Dermis blood vessel endothelial cell (primary cell): ENCODE measurements around the gene RASIP1. TPM values are rescaled to one million over a fixed set of nuclear protein-coding genes. Genes with fewer than 3 reads are reported as not detected.
"Not testable (repeated sequence)": the region's sequence is repeated elsewhere in the genome, so short reads cannot be mapped to it uniquely, and the experiment has no call there.

ENCODE experiments used
- DNase-seq: peaks from one replicate; pipeline ENCODE4 v3.0.0; 2010
- total RNA-seq: library from RNA; depleted of rRNA; stranded (reverse); fragments of >200 nt; gene quantifications from 2 replicates; pipeline ENCODE4 v1.2.3, GENCODE V29; 2014

Gene RASIP1
- total RNA-seq, 1 donor from 2014 or later = 130 TPM

DNA sequence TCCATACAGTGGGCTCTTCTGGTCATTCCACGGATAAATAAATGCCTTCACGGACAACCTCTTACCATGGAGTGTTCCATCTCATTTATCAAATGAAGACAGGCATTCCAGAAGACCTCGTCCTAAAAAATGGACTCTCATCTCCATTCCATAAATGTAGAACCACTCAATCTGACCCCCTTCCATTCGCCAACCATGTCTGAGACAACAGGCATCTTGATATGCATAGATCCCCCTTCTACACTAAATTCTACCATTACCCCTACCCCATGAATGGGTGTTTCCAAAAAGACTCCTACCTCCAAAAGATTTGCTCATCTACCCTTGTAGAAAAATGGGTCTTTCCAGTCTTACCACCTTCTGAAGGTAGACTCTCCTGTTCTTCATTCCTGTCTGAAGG, 9.0 kb downstream of the RASIP1 start:
- no peak for DNase-seq

DNA sequence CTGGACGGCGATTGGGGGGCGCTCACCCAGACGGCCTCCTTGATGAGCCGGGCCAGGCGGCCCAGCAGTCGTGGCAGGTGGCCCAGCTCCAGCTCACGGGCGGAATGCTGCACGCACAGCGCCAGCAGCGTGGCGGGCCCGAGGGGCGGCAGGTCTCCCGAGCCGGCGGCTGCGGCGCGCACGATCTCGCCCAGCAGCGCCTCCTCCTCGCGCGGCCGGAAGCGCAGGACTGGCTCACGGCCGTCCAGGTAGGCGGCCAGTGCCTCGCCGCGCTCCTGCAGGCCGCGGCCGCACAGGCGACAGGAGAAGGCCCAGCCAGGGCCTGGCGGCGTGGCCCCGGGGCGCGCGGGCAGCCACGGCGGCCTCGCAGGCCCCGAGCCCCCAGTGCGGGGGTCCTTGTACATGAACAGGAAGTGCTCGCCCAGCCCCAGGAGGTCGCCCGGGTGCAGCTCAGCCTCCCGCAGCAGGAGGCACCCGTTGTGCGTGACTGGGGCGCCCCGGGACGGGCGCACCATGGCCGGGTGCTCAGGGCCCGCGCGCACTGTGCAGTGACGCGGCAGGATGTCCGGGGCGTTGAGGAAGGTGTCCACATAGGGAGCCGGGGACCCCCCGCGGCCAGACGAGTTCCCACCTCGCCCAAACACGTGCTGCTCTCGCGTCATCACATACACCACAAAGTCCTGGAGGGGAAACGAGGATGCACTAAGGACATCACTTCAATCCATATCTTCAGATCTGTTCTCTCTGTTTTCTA, 11.3 kb downstream of the RASIP1 start:
- no peak for DNase-seq

DNA sequence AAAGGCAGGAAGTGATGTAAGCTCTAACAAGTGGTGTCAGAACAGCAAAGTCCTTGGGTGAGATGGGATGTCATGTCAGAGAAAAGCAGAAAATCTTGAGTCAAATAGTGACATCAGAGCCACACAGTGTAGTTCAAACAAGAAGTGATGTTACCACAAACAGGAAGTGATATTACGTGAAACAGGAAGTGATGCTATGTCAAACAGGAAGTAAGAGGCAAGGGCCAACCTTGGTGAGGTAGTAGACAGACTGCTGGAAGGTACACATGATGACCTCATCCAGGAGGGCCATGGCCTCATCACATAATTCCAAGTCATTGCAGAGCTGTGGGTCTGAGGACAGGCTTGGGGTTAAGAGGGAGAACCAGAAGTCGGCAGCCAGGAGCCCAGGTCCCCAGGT, 13.9 kb downstream of the RASIP1 start:
- DNase-seq = peak; percentile 74

DNA sequence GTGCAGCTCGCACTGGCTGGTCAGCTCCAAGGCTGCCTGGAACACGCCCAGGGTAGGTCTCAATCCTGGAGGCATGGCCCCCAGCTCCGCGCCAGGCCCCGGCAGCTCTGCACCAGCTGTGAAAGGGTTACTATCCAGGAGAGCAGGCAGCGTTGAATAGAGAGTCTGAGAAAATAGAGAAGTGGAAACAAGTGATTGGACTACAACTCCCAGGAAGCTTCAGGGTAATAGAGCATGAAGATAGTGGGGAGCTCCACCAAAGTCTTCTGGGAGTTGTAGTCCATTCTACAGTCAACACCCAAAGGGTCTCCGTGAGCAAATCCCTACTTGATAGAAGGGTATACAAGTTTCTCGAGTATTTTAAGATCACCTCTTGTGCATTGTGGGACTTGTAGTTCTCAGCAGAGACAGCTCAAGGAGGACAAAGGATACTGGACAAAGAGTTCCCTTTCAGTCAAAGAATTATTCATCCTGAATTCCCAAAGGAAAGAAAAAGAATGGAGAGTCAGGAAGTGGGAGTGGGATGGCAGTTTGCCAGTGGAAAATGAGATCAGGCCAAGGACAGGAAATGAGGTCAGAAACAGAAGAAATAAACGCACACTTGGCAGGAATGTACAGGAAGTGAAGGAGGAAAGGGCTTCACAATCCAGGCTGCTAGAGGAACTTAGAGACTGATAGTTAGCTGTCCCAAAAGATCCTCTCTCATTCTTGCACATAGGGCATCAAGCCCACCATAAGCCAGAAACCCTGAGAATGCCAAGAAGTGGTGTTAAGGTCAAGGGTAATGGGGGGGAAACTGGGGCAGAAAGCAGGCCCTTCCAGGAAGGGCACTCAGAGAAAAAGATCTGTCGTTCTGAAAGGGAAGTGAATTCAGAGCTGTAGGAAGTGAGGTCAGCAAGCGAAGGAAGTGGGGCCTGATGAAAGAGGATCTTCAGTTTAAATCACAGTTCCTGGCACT, 15.3 kb downstream of the RASIP1 start:
- DNase-seq = peak; percentile 99

DNA sequence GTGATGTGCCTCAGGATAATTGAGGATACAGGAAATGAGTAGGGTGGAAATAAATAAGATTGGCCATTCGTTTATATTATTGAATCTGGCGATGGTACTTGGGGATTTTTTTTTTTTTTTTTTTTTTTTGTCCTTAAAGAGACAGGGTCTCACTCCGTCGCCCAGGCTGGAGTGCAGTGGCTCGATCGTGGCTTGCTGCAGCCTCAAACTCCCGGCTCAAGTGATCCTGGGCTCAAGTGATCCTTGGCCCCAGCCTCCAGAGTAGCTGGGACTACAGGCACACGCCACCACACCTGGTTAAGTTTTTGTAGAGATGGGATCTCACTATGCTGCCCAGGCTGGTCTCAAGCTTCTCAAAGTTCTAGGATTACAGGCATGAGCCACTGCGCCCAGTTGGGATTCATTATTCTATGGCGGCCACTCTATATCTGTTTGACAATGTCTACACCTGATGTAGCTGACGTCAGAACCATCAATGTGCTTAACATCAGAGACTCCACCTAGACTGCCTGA, 18.2 kb downstream of the RASIP1 start:
- DNase-seq = no peak

DNA sequence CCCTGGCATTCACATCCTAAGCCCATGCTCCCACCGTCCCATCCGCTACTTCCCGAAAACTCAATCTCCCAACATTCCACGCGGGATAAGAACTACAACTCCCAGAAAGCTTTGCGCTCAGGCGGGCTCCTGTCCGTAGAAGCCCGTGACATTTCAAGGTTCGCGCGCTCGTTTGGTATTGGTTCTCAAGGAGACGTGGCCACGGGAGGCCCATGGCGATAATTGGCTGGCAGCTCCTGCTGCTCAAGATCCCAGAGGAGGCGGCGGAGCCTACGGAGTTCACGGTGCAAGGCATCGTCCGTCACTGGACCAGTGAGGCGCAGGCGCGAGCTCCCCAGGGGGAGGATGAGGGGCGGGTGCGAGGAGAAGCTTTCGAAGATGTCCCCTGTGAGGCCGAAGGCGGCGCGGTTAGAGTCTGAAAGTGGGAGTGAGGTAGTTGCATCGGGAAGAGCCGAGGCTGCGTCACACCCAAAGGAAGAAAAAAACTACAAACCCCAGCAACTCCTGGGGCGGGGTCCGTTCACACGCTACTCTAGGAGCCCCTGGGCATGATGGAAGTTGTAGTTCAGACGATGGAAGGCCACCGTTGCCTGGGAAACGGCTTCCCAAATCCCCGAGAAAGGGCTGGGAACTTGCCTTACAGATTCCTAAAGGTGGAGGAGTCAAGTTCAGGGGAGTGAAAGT, 19.7 kb downstream of the RASIP1 start:
- DNase-seq = no peak

DNA sequence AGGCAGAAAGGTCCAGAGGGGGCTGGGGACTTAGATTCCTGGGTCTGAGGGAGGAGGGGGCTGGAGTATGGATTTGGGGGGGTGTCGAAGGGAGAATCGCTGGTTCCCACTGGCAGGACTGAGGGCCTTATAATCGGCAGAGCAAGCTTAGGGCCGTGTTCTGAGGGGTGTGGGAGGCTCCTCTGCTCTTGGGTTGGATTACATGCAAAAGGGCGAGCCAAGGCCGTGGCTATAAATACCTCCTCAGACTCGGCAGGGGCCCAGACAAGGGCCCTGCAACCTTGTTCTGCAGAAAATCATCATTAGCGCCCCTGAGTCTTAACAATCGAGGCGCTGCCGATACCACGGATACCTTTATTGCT, 20.2 kb downstream of the RASIP1 start:
- no peak for DNase-seq

DNA sequence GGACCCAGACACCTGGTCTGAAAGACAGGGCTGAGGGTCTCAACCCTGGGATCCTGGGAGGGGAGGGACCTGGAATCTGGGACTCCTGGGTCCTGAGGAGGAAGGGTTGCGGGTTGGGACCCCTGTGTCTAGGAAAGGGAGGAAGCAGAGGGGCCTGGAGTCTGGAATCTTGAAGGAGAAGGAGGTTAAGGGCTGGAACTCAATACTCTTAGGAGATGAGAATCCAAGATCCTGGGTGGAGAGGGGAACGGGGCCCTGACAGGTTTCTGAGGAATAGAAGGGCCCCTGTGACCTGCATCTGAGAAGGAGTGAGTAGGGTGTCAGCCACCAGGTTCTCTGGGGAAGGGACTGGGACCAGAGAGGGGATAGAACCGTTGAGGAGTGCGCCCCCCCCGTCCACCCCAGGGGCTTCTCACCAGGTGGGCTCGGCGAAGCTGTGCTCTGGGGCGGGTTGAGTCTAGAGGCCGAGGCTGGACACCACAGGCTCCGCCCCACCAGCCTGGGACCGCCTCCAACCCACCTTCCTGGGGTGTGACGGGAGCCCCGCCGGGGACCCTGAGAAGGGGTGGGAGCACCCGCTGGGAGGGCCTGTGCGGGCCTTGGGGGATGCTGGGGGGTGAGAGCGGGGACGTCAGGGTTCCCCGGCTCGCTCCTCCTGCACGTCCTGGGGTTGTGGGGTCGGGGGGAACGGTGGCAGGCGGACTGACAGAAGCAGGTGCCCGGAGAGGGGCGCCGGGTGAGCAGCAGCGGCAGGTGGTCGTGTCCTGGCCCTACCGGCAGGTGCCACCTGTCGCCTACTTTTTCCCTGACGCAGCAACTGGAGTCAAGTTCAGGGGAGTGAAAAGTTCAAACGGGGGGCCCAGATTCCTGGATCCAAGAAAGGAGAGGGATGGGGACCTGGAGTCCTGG, 20.9 kb downstream of the RASIP1 start, which contains the start of gene MAMSTR:
MAMSTR (minus strand) TSS at position 463 of the 909 bp plus-strand sequence. CDS start 694 bp downstream, outside the sequence.
- DNase-seq = no peak

DNA sequence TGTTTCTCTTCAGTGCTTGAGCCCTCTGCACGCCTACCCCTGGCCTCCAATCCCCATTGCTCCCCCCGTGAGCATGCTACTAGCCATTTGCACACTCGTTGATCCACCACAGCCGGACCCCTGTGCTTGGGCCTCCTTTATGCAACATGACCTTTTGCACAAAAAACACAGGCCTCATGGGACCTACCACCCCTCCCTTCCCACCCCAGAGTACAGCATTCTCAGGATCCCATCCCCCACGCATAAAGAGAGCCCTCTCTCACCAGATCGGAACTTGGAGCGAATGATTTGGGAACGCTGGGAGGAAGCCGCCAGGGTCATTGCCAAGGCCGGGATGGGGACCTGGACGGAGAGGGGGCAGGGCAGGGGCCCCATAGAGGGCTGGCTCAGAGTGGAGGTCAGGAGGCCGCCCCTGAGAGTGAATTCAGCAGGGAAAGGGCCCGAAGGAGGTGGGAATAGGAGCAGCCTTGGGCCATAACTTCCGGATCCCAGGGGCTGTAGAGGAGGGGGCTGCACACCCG, 21.6 kb downstream of the RASIP1 start:
- no peak for DNase-seq

DNA sequence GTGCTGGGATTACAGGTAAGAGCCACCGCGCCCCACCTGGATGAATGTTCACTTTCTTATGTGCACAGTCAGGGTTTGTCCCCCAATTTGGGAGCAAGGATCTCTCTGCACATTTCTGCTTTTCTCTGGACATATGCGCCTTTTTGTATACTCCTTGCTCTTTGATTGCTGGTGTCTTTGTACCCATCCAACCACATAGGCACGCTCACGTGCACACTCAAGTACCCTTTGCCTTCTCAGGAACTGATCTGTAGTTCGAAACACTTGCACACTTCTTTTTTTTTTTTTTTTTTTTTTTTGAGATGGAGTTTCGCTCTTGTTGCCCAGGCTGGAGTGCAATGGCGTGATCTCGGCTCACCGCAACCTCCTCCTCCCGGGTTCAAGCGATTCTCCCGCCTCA, 22.3 kb downstream of the RASIP1 start:
- DNase-seq = not testable (repeated sequence)

DNA sequence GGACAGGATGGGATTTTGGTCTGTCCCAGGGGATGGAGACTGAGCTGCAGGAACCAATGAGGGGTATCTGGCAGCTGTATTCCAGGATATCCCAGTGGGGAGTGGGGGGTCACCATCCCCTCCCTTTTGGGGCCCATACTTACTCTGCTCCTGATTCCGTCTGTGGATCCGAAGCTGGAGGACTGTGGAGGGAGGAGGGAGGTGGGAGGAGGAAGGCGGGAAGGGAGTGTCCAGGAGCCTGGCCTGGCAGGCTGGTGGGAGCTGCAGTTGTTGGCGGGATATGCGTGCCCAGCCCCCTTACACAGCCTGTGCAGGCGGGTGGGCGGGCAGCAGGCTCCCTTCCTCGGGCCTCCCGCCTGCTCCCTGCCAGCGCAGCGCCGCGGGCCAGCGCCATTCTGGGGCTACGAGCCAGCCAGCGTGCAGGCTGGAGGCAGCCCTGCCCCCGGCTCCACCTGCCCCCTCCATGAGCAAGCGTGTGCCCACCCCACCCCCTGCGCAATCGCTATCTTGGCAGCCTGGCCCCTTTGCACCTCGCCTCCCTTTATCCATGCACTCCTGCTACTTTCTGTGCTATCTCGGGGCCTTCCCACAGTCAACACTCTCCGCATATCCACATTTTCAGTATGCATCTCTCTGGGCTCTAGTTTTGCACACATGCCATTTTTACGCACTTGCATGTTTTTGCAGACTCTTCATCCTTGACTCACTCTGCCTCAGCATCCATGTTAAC, 23.7 kb downstream of the RASIP1 start:
- DNase-seq = peak; percentile 31

DNA sequence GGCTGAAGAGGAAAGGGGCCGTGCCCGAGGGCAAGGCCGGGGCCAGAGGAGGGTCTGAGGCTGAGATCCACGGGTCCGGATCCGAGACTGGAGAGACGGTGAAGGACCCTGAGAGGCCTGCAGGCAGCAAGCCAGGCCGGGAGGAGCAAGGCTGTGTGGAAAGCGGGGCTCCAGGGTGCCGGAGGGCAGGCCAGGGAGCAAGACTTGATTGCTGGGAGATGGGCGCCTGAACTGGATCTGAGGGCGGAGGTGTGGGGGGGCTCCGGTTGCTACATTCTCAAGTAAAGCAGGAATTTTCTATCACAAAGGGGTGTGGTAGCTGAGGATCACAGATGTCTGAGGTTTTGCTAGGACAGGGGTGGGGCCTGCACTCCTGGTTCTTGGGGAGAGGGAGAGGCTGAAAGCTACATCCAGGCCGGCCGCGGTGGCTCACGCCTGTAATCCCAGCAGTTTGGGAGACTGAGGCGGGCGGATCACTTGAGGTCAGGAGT, 24.7 kb downstream of the RASIP1 start:
- no peak for DNase-seq

DNA sequence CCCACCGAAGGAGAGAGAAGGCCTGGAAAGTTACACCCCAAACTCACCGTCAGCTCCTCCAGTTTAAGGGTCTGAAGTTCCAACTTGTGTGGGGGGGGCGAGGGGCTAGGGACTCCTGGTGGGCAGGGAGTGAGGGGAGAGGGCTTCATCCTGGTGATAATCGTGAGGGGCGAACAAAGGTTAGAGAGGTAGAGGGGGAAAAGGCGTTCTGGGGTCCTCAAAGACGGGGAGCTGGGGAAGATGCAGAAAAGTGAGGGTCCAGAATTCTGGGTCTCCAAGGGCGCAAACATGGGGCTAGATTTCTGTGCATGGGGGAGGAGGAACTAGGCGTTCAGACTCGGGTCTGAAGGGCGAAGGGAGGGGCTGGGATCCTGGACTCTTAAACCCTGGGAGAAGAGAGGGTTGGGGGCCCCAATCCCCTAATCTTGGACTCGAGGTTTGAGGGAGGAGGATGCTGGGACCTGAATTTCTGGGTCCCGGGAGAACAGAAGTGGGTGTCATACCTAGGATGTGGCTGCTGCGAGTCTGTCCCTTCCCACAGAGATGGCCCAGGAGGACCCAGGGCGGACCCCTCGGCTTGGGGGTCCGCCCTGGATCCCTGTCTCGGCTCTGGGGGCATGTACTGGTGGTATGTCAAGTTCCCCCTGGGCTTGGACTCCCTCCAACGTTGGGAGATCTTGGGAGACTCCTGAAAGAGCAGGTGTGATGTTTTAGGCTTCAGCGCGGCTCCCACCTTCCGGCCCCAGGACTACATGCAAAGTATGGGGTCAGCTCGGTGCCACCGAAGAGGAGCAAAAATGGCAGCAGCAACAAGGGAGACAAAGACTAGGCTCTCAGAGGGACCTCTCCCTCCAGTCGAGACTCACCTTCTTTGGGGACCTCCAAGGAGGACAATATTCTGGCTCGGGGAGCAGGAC, 25.4 kb downstream of the RASIP1 start:
- DNase-seq = no peak

DNA sequence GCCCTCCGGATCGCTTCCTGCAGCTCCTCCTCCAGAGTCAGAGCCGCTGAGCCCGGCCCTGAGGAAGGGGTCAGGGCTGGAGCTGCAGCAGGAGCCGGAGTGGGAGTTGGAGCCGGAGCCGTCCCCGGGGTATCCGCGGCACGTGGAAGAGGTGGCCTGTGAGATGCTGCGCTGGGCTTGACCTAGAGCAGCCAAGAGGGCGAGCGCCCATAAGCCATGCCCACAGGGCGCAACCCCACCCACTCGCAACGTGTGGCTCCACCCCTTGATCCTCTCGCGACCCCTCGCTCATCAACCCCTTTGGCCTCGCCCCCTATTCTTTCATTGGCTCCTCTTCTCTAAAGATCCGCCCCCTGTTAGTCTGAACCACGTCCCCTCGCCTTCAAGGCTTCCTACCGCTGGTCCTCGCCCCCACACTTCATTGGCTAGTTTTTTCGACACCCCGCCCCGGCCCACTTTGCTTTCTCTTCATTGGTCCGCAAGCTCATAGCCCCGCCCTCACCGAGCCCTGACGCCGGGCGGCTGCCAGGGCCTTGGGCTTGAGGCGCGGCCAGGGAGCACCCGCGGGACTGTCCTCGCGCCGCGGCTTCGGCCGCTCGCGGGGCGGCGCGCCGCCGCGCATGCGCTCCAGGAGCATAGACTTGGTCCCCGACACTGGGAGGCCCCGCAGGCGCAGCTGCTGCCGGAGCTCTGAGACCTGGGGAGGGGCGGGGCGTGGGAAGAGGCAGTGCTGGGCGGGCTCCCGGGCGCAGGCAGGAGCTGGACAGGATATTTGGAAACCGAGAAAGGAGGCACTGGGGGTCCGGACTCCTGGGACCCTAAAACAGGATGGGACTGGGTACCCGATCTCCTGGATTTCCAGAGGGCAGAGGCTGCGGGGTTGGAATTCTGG, 26.3 kb downstream of the RASIP1 start:
- DNase-seq = peak; percentile 100

DNA sequence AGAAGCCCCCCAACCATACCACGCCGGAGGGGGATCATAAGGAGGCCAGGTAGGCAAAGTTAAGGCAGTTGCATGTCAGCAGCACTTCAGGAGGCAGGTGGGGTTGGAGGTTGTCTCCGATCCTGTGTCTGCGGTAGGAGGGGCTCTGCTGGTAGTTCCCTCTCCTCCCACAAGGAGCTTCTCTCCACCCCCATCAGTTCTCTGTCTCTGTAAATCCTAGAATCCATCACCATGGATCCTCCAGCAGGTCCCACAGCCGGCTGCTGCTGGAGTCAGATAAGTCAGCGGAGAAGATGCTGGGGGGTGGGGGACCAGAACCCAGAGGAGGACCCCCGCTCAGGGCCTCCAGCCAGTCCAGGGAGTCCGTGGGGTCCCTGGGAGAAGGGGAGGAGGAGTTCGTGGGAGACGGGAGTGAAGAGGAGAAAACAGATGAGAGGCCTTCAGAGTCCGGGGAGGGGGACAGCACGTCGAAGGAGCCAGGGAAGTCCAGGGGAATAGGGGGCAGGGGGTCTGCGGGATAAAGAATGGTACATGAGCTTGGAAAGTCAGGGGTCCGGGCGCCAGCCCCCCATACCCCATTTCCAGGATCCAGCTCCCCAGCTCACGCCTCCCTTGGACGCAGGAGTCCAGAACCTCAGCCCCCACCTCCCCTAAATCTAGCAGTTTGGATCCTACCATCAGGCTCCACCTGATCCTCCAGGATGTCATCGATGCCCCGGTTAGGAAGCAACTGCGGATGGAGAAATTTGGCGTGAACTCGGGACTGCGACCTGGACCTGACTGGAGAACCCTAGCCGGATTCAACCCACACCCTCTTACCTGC, 27.2 kb downstream of the RASIP1 start:
- DNase-seq = peak; percentile 55

DNA sequence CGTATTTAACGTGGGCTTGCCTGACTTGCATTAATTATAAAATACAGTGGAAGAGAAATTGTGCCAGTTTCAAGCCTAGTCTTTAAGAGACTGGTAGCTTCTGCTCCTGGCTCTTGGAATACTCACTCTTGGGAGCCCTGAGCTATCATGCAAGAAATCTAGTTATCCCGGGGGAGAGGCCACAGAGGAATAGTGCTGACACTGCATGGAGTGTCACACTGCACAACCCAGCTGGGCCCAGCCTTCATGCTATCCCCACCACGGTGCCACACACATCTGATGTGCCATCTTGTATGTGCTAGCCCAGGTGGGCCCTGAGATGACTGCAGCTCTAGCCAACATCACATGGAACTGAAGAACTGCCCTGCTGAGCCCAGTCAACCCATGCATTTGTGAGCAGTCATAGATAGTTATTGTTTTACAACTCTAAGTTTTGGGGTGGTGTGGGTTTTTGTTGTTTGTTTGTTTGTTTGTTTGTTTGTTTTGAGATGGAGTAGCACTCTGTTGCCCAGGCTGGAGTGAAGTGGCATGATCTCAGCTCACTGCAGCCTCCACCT, 29.2 kb downstream of the RASIP1 start:
- DNase-seq = no peak

DNA sequence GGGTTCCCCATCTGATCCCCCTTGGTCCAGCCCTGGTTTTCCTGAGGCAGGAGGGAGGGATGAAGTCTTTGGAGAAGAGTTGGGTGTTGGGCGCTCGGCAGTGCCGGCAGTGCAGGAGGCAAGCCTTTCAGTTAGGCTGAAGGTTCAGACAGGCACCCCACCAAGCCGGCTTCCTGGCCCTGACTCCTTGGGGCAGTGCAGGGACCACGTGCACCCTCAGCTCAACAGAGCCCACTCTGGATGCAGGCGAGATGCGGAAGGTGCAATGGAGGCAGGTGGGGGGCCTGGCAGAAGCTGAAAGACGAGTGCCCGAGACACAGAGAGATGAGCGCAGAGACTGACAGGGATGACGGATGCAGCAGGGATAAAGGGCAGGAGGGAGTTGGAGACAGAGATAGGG, 31.9 kb downstream of the RASIP1 start:
- DNase-seq = no peak
